Left cardiac atrium (tissue), 4 donors: ENCODE measurements around the gene GADL1. TPM values are rescaled to one million over a fixed set of nuclear protein-coding genes. Genes with fewer than 3 reads are reported as not detected.

Source experiments
- ATAC-seq, 2 donors: fragments of 200-7000 bp; cut with Tn5 transposase; one replicate each; pipeline ENCODE4 v1.9.1; 2020; ENCODE audit warnings: mild to moderate bottlenecking in 2 of 2, moderate library complexity in 2 of 2
- DNase-seq: peaks from one replicate; pipeline ENCODE4 v3.0.0-alpha.2; 2020
- intact Hi-C, 2 donors: fragments of 100-400 bp; cut with DNase I; formaldehyde crosslinking; loops; one replicate each; pipeline versions ENCODE4 v1.14.1 to v1.15.1; 2022 to 2023
- total RNA-seq, 2 donors: library from RNA; stranded (reverse); fragmentation: NEBNext Ultra II Directional; extraction: Animal tissue kit (Norgen Biotek cat#: 25700); gene quantifications; one replicate each; pipeline ENCODE4 v1.2.1, GENCODE V29; 2021
- donor health status: DM: no; HTN: yes; CAD: no.
- donor health status: DM: no; HTN: yes; CAD: no; lungs with severe emphysema.
- donor health status: DM: yes; HTN: yes; CAD: no.
- donor health status: Dilated cardiomyopathy.

GADL1 gene
- total RNA-seq, 2 donors from 2014 or later: not detected

GRCh38 chr3:30886888-30887287 is 7.6 kb downstream of the GADL1 start:
- no peak for DNase-seq
- no peak for ATAC-seq
- intact Hi-C loops: no loop called here

DNA sequence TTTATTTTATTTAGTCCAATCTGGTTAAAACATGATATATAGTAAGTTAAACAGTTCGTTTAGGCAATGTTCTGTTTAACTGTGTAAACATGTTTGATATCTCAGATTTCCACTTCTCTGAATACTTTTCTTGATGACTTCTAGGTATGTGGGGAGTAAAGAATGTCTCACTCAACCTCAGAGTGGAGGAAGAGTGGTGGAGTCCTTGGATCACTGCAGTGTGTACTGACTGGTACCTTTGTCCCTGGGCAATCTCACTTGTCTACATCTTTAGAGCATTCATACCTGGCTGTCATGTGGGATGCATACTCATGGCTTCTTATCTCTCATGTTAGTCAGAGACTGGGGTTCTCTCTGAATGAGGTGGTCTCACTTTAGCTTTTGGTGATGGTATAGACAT is 15.6 kb downstream of the GADL1 start:
- intact Hi-C loops: no loop called here
- ATAC-seq (no peak), DNase-seq (no peak)

DNA sequence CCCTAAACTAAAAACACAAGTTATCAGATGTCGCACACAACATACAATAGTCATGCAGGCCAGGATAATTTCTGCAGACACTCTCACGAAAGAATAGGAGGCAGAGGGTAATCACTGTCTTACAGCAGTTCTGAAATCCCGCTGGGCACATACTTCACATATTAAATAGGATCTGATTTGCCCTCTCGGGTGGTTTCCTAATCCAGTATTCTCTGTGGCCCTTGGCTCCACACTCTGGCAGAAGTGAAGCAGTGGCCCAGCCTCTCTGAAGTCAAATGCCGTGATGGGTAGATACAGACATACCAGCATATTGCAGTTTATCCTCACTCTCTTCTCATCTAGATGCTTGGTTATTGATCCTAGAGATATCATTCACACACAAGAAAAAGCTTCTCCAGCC is 19.0 kb downstream of the GADL1 start:
- DNase-seq (no peak), ATAC-seq (no peak)
- intact Hi-C loops: no loop called here

- intact Hi-C loops: no loop called here
- DNase-seq (no peak), ATAC-seq (no peak)
These were observed 20.8 kb downstream of the GADL1 start for GRCh38 chr3:30873671-30874070.

- intact Hi-C loops: no loop called here
- DNase-seq (no peak), ATAC-seq (no peak)
These were observed 21.6 kb downstream of the GADL1 start for GRCh38 chr3:30872879-30873278.

GRCh38 chr3:30871720-30872119 is 22.7 kb downstream of the GADL1 start:
- intact Hi-C loops: no loop called here
- ATAC-seq (no peak), DNase-seq (no peak)

- intact Hi-C loops: no loop called here
- peak in 1 of 2 donors; percentile 32 for ATAC-seq
These were observed 29.6 kb downstream of the GADL1 start for GRCh38 chr3:30864836-30865235.

DNA sequence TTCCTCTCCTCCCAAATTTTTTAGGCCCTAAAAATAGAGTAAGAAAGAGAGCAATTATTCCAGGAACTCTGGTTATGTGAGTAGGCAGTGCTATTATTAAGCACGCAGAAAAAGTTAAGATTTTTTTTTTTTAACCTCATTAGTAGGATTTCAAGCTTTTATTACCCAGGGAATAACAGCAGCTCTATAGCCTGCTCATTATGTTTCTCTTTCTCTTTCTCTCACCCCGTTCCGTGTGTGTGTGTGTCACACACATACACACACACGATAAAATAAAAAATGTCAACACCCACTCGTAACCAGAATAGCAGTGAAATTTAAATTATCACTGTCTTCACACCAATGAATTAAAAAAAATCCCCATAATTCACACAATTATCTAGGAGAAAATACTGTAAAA is 30.3 kb downstream of the GADL1 start:
- ATAC-seq: no peak
- intact Hi-C loops: no loop called here
- DNase-seq: no peak

More at GRCh38 chr3:30864836-30865235, 29.6 kb downstream of the GADL1 start:
- DNase-seq: no peak

- no peak for DNase-seq
- intact Hi-C loops: no loop called here
- no peak for ATAC-seq
These were observed 32.5 kb downstream of the GADL1 start for GRCh38 chr3:30862004-30862403.

DNA sequence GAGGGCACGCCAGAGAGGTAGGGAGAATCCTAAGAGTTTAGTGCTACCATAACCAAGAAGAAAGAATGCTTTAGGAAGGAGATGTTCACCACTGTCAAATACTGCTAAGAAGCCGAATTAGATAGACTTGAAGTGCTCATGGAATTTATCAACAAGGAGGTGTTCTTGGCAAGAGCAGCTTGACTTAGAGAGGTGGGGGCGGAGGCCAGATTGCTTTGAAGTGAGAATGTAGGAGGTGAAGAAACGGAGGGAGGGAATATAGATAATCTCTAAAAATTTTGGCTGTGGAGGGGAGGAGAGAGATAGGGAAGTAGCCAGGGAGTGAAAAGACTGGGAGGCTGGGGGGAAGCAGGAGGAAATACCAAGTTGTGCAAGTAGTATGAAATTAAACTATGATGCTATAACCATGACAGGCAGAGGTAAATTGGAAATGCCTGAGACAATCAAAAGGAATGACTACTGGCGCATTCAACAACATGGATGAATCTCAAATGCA is 35.5 kb downstream of the GADL1 start:
- ATAC-seq (peak; percentile 19 to 94), DNase-seq (no peak)
- intact Hi-C loops: no loop called here

DNA sequence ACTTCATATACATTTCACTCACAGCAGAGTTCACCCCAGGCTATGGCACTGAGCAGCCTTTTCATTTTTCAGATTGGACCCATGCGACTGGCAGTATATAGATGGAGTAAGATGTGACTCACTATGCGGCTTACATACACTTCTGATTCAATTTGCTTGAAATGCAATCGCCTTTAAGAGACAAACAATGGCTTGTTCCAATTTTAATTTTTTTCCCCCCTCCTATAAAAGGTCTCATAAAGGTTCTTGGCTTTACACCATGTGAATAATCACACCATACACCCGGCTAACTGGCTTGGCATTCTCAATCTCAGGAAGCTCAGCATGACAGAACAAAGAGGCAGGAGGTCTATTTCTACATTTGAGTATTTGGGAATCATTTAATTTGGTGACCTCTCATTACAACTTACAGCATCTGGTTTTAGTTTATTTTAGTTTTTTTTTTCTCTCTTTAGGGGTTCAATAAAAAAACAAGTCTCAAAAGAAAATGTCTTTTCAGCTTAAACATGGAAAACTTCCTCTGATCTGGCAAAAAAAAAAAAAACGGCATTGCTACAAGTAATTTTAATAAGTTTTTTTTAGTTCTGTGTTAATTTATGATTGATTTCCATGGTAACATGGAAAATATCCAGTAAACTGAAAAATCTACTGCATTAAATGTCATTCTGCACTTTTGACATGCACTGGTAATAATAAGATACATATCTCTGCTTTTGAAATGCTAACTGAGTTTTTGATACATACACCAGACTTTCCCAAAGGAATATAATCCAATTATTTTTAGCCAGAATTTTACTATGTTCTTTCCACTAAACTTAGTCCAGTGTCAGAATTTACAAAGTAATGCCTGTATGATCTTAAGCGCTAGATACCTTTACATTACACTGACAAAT is 38.8 kb downstream of the GADL1 start:
- intact Hi-C loops: no loop called here
- DNase-seq (no peak), ATAC-seq (no peak)

DNA sequence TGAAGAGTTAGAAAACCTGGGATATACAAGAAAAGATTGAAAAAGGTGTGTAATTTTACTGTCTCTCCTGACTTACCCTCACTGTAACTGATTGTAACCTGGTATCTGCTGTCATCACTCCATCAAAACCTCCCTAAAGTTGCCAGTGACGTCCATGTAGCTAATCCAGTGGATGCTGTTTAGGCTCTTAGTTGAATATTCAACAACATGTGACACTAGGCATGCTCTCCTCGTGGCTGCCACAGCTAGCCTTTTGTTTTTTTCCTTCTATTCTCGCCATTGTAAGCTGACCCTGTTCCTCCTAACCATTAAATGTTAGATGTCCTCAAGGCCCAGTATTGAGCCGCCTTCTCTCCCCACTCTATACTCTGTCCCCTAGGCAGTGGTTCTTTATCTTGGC is 41.6 kb downstream of the GADL1 start:
- DNase-seq (no peak), ATAC-seq (peak in 1 of 2 donors; percentile 19)
- intact Hi-C loops: no loop called here

DNA sequence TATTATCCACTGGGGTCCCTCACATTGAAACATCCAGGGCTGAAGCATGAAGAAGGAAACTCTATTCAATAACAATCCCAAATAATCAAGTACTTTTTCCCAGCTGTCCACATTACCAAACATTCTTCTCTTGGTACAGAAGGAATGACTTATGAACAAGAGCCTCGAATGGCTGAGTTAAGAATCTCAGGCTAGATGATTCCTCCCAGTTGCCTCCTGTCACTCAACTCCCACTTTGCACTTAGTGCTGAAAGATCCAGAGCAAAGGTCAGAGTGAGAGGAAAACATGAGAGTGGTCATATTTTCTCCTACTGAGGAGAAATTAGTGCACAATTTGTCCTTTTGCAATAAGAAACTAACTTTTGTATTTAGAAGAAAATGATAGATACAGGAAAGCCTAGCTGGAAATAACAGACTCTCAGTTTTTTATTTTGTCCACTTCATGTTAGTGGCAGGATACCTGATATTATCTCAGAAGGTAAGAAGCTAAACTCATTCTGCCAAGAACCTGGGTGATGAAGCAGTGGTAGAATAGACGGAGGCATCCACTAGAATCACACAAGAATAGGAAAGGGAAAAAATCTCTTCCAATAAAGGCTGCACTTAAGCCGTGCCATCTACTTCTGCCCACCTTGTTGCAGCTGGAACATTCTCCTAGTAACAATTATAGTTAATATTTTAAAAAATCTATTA is 46.2 kb downstream of the GADL1 start:
- no peak for DNase-seq
- intact Hi-C loops: no loop called here
- ATAC-seq: peak in 1 of 2 donors; percentile 85

DNA sequence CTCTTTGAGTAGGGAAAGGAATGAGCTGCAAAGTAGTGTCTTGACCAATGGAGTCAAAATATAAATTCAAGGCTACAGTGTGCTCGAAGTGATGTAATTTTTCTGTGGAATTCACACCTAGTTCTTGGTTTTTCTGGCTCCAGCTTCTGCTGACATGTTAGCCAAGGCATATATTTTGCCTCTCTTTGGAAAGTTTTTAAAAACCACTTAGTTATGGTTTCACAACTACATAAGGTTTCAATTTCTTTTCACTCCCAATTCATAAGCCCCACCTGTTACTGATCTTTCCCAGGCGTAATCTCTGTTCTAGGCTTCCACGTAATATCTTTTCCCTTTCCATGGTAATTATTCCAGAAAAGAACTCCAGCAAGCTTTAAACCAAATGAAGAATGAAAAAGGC is 46.9 kb downstream of the GADL1 start:
- intact Hi-C loops: no loop called here
- DNase-seq (no peak), ATAC-seq (peak in 1 of 2 donors; percentile 53)

DNA sequence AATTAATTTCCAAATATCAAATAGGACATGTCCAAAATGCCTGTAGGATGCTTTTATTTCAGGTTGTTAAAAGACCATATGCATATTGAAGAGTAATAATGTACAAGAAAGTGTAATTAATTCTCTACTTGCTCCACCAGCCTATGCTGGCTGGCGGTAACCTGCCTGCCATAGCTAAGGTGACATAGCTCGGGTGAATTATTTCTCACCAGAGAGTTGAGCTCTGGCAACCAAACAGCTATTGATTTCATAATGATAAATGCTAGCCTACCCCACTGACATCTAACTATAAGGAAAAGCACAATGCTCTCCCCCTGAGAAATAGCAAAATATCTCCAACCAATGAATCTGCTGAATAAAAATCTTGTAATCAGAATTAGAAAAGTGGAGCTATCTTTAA is 48.9 kb downstream of the GADL1 start:
- ATAC-seq (no peak), DNase-seq (no peak)
- intact Hi-C loops: no loop called here

DNA sequence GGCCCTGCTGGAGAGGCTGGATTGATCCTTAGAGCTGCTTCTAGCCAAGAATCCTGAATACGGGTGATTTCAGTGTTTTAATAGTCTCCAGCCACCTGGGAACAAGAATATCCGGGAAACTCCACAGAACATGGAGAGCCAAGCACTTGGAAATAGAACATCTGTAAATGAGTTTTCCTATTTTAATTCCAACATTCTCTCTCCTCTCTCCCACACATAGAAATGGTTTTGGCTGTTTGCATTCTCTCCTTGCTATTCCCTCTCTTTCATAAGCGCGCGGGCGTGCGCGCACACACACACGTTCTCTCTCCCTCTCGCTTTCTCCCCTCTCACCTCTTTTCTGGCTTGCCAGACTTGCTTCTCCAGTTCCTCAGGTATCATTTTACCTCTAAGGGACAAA is 50.6 kb downstream of the GADL1 start:
- no peak for ATAC-seq
- intact Hi-C loops: no loop called here

GRCh38 chr3:30836141-30836540 is 58.3 kb downstream of the GADL1 start:
- intact Hi-C loops: no loop called here
- DNase-seq: no peak
- no peak for ATAC-seq

More for the DNA sequence above, 50.6 kb downstream of the GADL1 start:
- DNase-seq: no peak

DNA sequence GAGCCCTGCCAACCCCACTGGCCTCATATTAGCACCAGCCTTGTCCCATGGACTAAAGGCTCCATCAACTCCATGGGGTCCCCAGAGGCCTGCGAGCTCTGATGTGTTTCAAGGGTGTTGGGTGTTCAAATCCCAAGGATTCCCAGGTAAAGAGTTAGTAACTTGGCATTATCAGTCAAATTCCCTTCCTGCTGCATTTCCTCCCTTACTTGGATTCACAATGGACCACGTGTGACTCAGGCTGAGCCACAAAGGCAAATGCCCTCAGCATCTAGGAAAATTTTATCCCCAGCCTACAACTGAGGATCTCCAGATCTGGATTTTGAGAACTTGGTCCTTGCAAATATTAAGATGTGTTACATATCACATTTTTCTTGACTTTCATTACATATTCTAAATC is 58.8 kb downstream of the GADL1 start:
- ATAC-seq (no peak), DNase-seq (no peak)
- intact Hi-C loops: no loop called here

DNA sequence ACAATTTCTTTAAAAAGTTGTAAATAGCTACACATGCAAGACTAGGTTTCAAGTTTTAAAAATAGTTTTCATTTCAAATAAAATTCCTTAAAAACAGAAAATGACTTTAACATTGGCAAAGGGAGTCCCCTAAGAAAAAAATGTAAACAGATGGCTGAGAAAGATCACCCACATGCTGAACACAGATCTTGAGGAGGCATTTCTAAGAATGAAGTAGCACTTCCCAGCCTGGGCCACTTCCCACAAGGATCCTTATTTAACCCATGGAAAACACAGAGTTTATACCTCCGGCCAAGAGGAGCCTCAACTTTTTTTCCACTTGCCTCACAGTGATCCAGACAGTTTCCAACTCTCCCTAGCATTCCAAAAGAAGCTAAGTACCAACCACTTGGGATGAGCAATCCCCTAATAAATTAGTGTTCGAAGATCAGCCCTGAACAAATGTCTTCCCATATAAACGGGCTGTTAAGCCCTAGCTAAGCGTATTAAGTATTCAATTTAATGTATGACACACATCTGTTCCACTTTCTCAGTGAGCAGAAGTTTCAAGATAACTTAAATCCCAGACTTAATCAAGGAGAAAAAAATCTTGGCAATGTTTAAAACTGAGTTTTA is 61.4 kb downstream of the GADL1 start:
- intact Hi-C loops: no loop called here
- DNase-seq (no peak), ATAC-seq (no peak)

- ATAC-seq (no peak), DNase-seq (no peak)
- intact Hi-C loops: no loop called here
These were observed 67.4 kb downstream of the GADL1 start for GRCh38 chr3:30827080-30827479.
